DMS114 treated with DMSO at 0.1 percent for 48 hours (cell line): ENCODE data around the gene CHPF2.

Experiments used
- DNase-seq: peaks from one replicate; lab custom pipeline; 2025; ENCODE audit not compliant: unreplicated experiment; lab: John Stamatoyannopoulos, UW

CHPF2 gene

DNA sequence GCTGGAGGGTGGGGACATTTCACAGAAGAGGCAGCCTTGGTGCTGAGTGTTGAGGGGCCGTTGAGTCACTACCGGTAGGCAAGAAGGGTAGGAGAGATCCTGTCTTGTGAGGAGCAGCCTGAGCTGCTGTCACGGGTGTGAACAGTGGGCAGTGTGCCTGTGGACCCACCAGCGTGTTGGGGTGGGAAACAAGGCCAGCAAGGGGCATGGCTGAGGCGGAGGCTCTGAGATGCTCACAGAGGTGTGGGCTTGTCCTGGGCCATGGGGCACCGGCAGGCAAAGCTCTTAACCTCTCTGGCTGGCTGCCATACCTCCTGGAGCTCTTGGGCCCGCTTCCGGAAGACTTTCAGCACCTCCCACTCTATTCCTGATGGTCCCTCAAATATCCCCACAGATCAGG, 49.8 kb downstream of the CHPF2 start:
- no peak for DNase-seq

DNA sequence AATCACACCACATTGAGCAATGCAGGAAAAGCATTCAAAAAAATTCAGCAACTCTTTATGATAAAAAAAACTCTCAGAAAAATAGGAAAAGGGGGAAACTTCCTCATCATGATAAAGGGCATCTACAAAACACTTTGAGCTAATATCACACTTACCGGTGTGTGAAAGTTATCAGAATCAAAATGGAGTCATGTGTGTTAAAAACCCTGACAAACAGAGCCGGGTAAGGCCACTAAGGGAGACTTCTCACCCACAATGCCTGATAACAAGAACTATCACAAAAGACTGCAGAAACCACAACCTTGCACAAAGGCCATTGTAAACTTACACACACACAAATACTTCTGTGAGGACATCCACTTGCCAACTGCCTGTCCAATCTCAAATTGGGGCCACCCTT, 51.0 kb downstream of the CHPF2 start:
- DNase-seq, result no peak

- DNase-seq, result no peak
Observed at GRCh38 chr7:151286148-151286547, 53.9 kb downstream of the CHPF2 start.
